HCT116 (cell line): ENCODE data around the gene TRIOBP. TPM values are rescaled to one million over a fixed set of nuclear protein-coding genes. Genes with fewer than 3 reads are reported as not detected.

Experiments
- ATAC-seq: fragments of 200-7000 bp; cut with Tn5 transposase; 2 replicates; pipeline ENCODE4 v1.9.1; 2020; ENCODE audit warnings: mild to moderate bottlenecking, moderate library complexity
- BruUV-seq: library from RNA; stranded (reverse); fragments of 400-500 nt; replicated peaks from 2 replicates; lab custom pipeline; 2021; lab: Mats Ljungman, UMichigan
- CTCF ChIA-PET: fragments of 300-600 bp; sonication (Branson Sonifier 250); formaldehyde crosslinking; loops from one replicate; lab custom pipeline; 2021; ENCODE audit warnings: antibody characterized with exemption; lab: Charles Lee
- POLR2A ChIA-PET: fragments of 300-600, 350-600 bp; sonication (Branson Sonifier 250); formaldehyde crosslinking; loops from one replicate; lab custom pipeline; 2021; ENCODE audit warnings: antibody characterized with exemption; lab: Charles Lee
- RAD21 ChIA-PET, 2 experiments: fragments of 300-600 bp; sonication (Branson Sonifier 250); formaldehyde crosslinking; loops; one replicate each; lab custom pipeline; 2023; ENCODE audit warnings: low total read pairs in 2 of 2; ENCODE audit not compliant: uncharacterized antibody in 2 of 2, unreplicated experiment in 2 of 2, low non-redundant PET in 1 of 2; lab: Charles Lee
- DNase-seq: peaks from one replicate; pipeline ENCODE4 v3.0.0-alpha.2; 2010; ENCODE audit warnings: low read depth, low spot score
- H2AFZ ChIP-seq: fragments of 200-600 bp; shearing (Covaris generic), sonication (generic); 2 replicates; pipeline ENCODE4 v1.6.1; 2017; ENCODE audit warnings: low read depth, mixed run types, mixed read lengths, antibody characterized with exemption, low read length; ENCODE audit not compliant: poor library complexity, severe bottlenecking
- H3K27ac ChIP-seq: 2 replicates; pipeline ENCODE4 v1.5.1; 2012; ENCODE audit warnings: low read depth, low read length
- H3K27me3 ChIP-seq: fragments of 200-600 bp; sonication (generic); 2 replicates; pipeline ENCODE4 v1.6.1; 2016; ENCODE audit warnings: mixed run types, low read length, mixed read lengths; ENCODE audit not compliant: insufficient read depth
- H3K36me3 ChIP-seq, 2 experiments: fragments of 200-500 bp in 1 of 2; fragments of 200-600 bp in 1 of 2; sonication (Bioruptor generic) in 1 of 2; sonication (generic) in 1 of 2; 2 replicates each; pipeline versions ENCODE4 v1.5.1 to v1.6.1; 2014 to 2016; ENCODE audit warnings: low read length in 2 of 2, inconsistent platforms in 1 of 2, mixed read lengths in 1 of 2, mixed run types in 1 of 2; ENCODE audit not compliant: insufficient read depth in 2 of 2, control insufficient read depth in 1 of 2
- H3K4me1 ChIP-seq, 2 experiments: fragments of 200-600 bp in 1 of 2; sonication (generic) in 1 of 2; 2 replicates each; pipeline versions ENCODE4 v1.5.1 to v1.6.1; 2012 to 2017; ENCODE audit warnings: low read length in 2 of 2, inconsistent platforms in 1 of 2, mild to moderate bottlenecking in 1 of 2, mixed read lengths in 1 of 2, mixed run types in 1 of 2, moderate library complexity in 1 of 2; ENCODE audit not compliant: insufficient read depth in 2 of 2, control insufficient read depth in 1 of 2
- H3K4me2 ChIP-seq: fragments of 200-600 bp; sonication (generic); 2 replicates; pipeline ENCODE4 v1.6.1; 2017; ENCODE audit warnings: mixed run types, low read length, mixed read lengths
- H3K4me3 ChIP-seq, 2 experiments: fragments of 200-600 bp in 1 of 2; sonication (generic) in 1 of 2; replicated peaks in 1 of 2; 2 replicates each; pipeline ENCODE4 v1.5.1; 2011 to 2016; ENCODE audit warnings: low read length in 2 of 2, control low read depth in 1 of 2, low read depth in 1 of 2, mild to moderate bottlenecking in 1 of 2, mixed read lengths in 1 of 2, mixed run types in 1 of 2
- H3K79me2 ChIP-seq: fragments of 200-600 bp; sonication (generic); 2 replicates; pipeline ENCODE4 v1.6.1; 2017; ENCODE audit warnings: mild to moderate bottlenecking, mixed run types, low read length, moderate library complexity, mixed read lengths; ENCODE audit not compliant: insufficient read depth
- H3K9ac ChIP-seq: fragments of 200-600 bp; sonication (generic); 2 replicates; pipeline ENCODE4 v1.6.1; 2016; ENCODE audit warnings: low read length, mixed read lengths
- H3K9me2 ChIP-seq: fragments of 200-600 bp; sonication (generic), shearing (Covaris generic); 2 replicates; pipeline ENCODE4 v1.6.1; 2017; ENCODE audit warnings: mixed run types, mild to moderate bottlenecking, moderate library complexity; ENCODE audit not compliant: insufficient read depth
- H3K9me3 ChIP-seq, 2 experiments: fragments of 200-500 bp in 1 of 2; fragments of 200-600 bp in 1 of 2; sonication (Bioruptor generic) in 1 of 2; sonication (generic) in 1 of 2; 2 replicates each; pipeline ENCODE4 v1.6.1; 2014 to 2017; ENCODE audit warnings: low read length in 2 of 2, mixed read lengths in 2 of 2, inconsistent platforms in 1 of 2, low read depth in 1 of 2, mild to moderate bottlenecking in 1 of 2, mixed run types in 1 of 2, moderate library complexity in 1 of 2; ENCODE audit not compliant: control insufficient read depth in 1 of 2, insufficient read depth in 1 of 2
- H4K20me1 ChIP-seq: fragments of 200-600 bp; sonication (generic), shearing (Covaris generic); 2 replicates; pipeline ENCODE4 v1.6.1; 2017; ENCODE audit warnings: mixed run types, mild to moderate bottlenecking, moderate library complexity; ENCODE audit not compliant: insufficient read depth
- CBX3 ChIP-seq: IDR thresholded peaks from 2 replicates; pipeline ENCODE4 v1.6.1; 2012; ENCODE audit warnings: low read depth
- CEBPB ChIP-seq: IDR thresholded peaks from 2 replicates; pipeline ENCODE4 v1.6.1; 2012; ENCODE audit warnings: low read depth
- EGR1 ChIP-seq: IDR thresholded peaks from 2 replicates; pipeline ENCODE4 v1.6.1; 2012; ENCODE audit warnings: low read depth
- ELF1 ChIP-seq: IDR thresholded peaks from 2 replicates; pipeline ENCODE4 v1.6.1; 2012; ENCODE audit warnings: low read depth, borderline replicate concordance
- EZH2 ChIP-seq: fragments of 200-600 bp; sonication (generic); IDR thresholded peaks from 2 replicates; pipeline ENCODE4 v1.6.1; 2017; ENCODE audit warnings: antibody characterized with exemption, mixed run types
- EZH2phosphoT487 ChIP-seq: fragments of 200-600 bp; IDR thresholded peaks from 2 replicates; pipeline ENCODE4 v1.6.1; 2018; ENCODE audit warnings: antibody characterized with exemption, borderline replicate concordance
- FOSL1 ChIP-seq: IDR thresholded peaks from 2 replicates; pipeline ENCODE4 v1.6.1; 2012; ENCODE audit warnings: low read depth
- JUND ChIP-seq: IDR thresholded peaks from 2 replicates; pipeline ENCODE4 v1.6.1; 2012
- POLR2A ChIP-seq: IDR thresholded peaks from 2 replicates; pipeline ENCODE4 v1.7.0; 2011; ENCODE audit warnings: borderline replicate concordance; ENCODE audit not compliant: insufficient read depth, insufficient read length; ENCODE audit errors: extremely low read depth
- SIN3A ChIP-seq: IDR thresholded peaks from 2 replicates; pipeline ENCODE4 v1.6.1; 2012; ENCODE audit warnings: low read depth
- SP1 ChIP-seq: IDR thresholded peaks from 2 replicates; pipeline ENCODE4 v1.6.1; 2012; ENCODE audit warnings: low read depth
- SRF ChIP-seq: IDR thresholded peaks from 2 replicates; pipeline ENCODE4 v1.6.1; 2012; ENCODE audit warnings: low read depth
- TCF7L2 ChIP-seq: IDR thresholded peaks from 2 replicates; pipeline ENCODE4 v1.7.0; 2011; ENCODE audit warnings: borderline replicate concordance, inconsistent platforms; ENCODE audit not compliant: insufficient read depth, insufficient read length; ENCODE audit errors: extremely low read depth
- YY1 ChIP-seq: IDR thresholded peaks from 2 replicates; pipeline ENCODE4 v1.6.1; 2011; ENCODE audit warnings: low read length, low read depth, moderate library complexity, mild to moderate bottlenecking; ENCODE audit not compliant: insufficient replicate concordance; ENCODE audit errors: extremely low read depth
- ZFX ChIP-seq: fragments of 450-650 bp; IDR thresholded peaks from 2 replicates; pipeline ENCODE4 v1.6.1; 2017
- ZNF274 ChIP-seq: fragments of 200-500 bp; sonication (Bioruptor generic); IDR thresholded peaks from 2 replicates; pipeline ENCODE4 v1.6.1; 2014; ENCODE audit warnings: mild to moderate bottlenecking, low read depth, low read length, inconsistent platforms
- intact Hi-C: fragments of 100-400 bp; cut with micrococcal nuclease; formaldehyde crosslinking; loops from 2 replicates; pipeline ENCODE4 v1.10.0; 2022
- total RNA-seq: library from RNA; stranded (reverse); gene quantifications from one replicate; pipeline ENCODE4 v1.2.1, GENCODE V29; 2021; ENCODE audit not compliant: unreplicated experiment
- TF ChIP-seq, protein P1 (sequence below): IDR thresholded peaks from 2 replicates; pipeline ENCODE4 v1.6.1; 2011; ENCODE audit warnings: mild to moderate bottlenecking, low read length, moderate library complexity; ENCODE audit not compliant: insufficient replicate concordance; ENCODE audit errors: extremely low read depth
- TF ChIP-seq, protein P2 (sequence below): IDR thresholded peaks from 2 replicates; pipeline ENCODE4 v1.6.1; 2012; ENCODE audit warnings: low read depth

TRIOBP gene
- total RNA-seq, 1 experiment from 2014 or later, result 244 TPM

- H3K9me3 ChIP-seq, result no peaks in the 10 kb centered on the region
- BruUV-seq, result no TSS peak
- ChIA-PET CTCF (interaction anchor here (1.5 kb wide), 1 partner anchor 22 kb away, joined by 6 read pairs; no protein-coding TSS in a partner anchor), POLR2A (interaction anchor here (1.0 to 4.3 kb wide), 15 partner anchors 10 to 197 kb away, joined by 3 to 38 read pairs (median 7); partner anchors contain the start of genes ANKRD54, GGA1, LGALS1 and PDXP), RAD21 (no interaction called here)
- H3K79me2 ChIP-seq, result peaks cover 45% of the 10 kb centered on the region
- ATAC-seq (peak; percentile 35), DNase-seq (peak; percentile 67)
- H2AFZ ChIP-seq, result no peak overlapping the region
- no peaks in the 10 kb centered on the region for H4K20me1 ChIP-seq
- no peaks in the 10 kb centered on the region for H3K36me3 ChIP-seq
- H3K9ac ChIP-seq, result peak overlapping the region; percentile 98
- H3K4me3 ChIP-seq, result peak overlapping the region; percentile 80 to 95
- H3K27ac ChIP-seq, result peak overlapping the region; percentile 87
- H3K27me3 ChIP-seq, result no peaks in the 10 kb centered on the region
- no peaks in the 10 kb centered on the region for H3K9me2 ChIP-seq
- intact Hi-C loops, result loop anchor here (5.0 kb wide), 1 partner anchor 198 kb away; the partner anchor contains the start of gene GGA1
- H3K4me2 ChIP-seq, result peak overlapping the region; percentile 91
- peaks cover 18 to 69% of the 10 kb centered on the region in 2 experiments; a peak in 3 of 4 replicates for H3K4me1 ChIP-seq
- TF ChIP-seq EZH2phosphoT487, result no peak
- peak; percentile 39 for TF ChIP-seq TCF7L2
- TF ChIP-seq JUND, result peak; percentile 61
- no peak for TF ChIP-seq FOSL1
- no peak for TF ChIP-seq SRF
- no peak for TF ChIP-seq ELF1
- no peak for TF ChIP-seq EZH2
- TF ChIP-seq SP1, result peak; percentile 76
- TF ChIP-seq CEBPB, result no peak; the same call in 1 of the 2 replicates
- peak; percentile 100 for TF ChIP-seq SIN3A
- TF ChIP-seq ZNF274, result no peak
- TF ChIP-seq CBX3, result peak; percentile 76; the same call in 1 of the 2 replicates
- no peak for TF ChIP-seq EGR1
- TF ChIP-seq POLR2A, result peak; percentile 94
- TF ChIP-seq, protein P1, sequence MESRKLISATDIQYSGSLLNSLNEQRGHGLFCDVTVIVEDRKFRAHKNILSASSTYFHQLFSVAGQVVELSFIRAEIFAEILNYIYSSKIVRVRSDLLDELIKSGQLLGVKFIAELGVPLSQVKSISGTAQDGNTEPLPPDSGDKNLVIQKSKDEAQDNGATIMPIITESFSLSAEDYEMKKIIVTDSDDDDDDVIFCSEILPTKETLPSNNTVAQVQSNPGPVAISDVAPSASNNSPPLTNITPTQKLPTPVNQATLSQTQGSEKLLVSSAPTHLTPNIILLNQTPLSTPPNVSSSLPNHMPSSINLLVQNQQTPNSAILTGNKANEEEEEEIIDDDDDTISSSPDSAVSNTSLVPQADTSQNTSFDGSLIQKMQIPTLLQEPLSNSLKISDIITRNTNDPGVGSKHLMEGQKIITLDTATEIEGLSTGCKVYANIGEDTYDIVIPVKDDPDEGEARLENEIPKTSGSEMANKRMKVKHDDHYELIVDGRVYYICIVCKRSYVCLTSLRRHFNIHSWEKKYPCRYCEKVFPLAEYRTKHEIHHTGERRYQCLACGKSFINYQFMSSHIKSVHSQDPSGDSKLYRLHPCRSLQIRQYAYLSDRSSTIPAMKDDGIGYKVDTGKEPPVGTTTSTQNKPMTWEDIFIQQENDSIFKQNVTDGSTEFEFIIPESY, result peak; percentile 78
- TF ChIP-seq, protein P2, sequence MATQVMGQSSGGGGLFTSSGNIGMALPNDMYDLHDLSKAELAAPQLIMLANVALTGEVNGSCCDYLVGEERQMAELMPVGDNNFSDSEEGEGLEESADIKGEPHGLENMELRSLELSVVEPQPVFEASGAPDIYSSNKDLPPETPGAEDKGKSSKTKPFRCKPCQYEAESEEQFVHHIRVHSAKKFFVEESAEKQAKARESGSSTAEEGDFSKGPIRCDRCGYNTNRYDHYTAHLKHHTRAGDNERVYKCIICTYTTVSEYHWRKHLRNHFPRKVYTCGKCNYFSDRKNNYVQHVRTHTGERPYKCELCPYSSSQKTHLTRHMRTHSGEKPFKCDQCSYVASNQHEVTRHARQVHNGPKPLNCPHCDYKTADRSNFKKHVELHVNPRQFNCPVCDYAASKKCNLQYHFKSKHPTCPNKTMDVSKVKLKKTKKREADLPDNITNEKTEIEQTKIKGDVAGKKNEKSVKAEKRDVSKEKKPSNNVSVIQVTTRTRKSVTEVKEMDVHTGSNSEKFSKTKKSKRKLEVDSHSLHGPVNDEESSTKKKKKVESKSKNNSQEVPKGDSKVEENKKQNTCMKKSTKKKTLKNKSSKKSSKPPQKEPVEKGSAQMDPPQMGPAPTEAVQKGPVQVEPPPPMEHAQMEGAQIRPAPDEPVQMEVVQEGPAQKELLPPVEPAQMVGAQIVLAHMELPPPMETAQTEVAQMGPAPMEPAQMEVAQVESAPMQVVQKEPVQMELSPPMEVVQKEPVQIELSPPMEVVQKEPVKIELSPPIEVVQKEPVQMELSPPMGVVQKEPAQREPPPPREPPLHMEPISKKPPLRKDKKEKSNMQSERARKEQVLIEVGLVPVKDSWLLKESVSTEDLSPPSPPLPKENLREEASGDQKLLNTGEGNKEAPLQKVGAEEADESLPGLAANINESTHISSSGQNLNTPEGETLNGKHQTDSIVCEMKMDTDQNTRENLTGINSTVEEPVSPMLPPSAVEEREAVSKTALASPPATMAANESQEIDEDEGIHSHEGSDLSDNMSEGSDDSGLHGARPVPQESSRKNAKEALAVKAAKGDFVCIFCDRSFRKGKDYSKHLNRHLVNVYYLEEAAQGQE, result no peak
- peak; percentile 83 for TF ChIP-seq YY1
- peak; percentile 61; the same call in 1 of the 2 replicates for TF ChIP-seq ZFX
Measured at GRCh38 chr22:37804881-37805809, 108.3 kb downstream of the TRIOBP start.
